Erythroblast (primary cell): ENCODE results near the gene YPEL3.

ENCODE experiments used
- DNase-seq, 2 experiments: peaks; one replicate each; lab custom pipeline; 2025; lab: John Stamatoyannopoulos, UW
- GATA1 ChIP-seq: IDR thresholded peaks from 2 replicates; pipeline ENCODE4 v1.6.1; 2011; ENCODE audit warnings: low read depth, mild to moderate bottlenecking, control low read depth, low read length, moderate library complexity
- POLR2A ChIP-seq: IDR thresholded peaks from 2 replicates; pipeline ENCODE4 v1.6.1; 2011; ENCODE audit warnings: mild to moderate bottlenecking, low read length

Gene YPEL3

GRCh38 chr16:30078744-30079143 is 17.3 kb downstream of the YPEL3 start:
- no peak for DNase-seq
- TF ChIP-seq GATA1 (no peak), POLR2A (no peak)

GRCh38 chr16:30077656-30078055 is 18.4 kb downstream of the YPEL3 start:
- TF ChIP-seq POLR2A (no peak), GATA1 (no peak)
- DNase-seq: no peak

GRCh38 chr16:30076276-30076791 is 19.7 kb downstream of the YPEL3 start:
- TF ChIP-seq POLR2A (no peak), GATA1 (no peak)
- peak in 1 of 2 experiments; percentile 73 for DNase-seq

- peak; percentile 94 to 95 for DNase-seq
- TF ChIP-seq POLR2A (peak; percentile 88), GATA1 (no peak)
Measured at GRCh38 chr16:30075503-30076275, 20.3 kb downstream of the YPEL3 start, which contains the start of gene PPP4C. PPP4C (plus strand) TSS chr16:30075994; CDS start chr16:30076378, 384 bp downstream.

- no peak for DNase-seq
- no peak for TF ChIP-seq GATA1
- no peak for TF ChIP-seq POLR2A
Measured at GRCh38 chr16:30070490-30070889, 25.5 kb downstream of the YPEL3 start.

GRCh38 chr16:30069611-30070462 is 26.2 kb downstream of the YPEL3 start:
- TF ChIP-seq POLR2A: no peak
- no peak for TF ChIP-seq GATA1
- no peak for DNase-seq

GRCh38 chr16:30068750-30069610 is 27.0 kb downstream of the YPEL3 start:
- peak in 1 of 2 experiments; percentile 65 for DNase-seq
- TF ChIP-seq POLR2A (no peak), GATA1 (no peak)

GRCh38 chr16:30068333-30068732 is 27.7 kb downstream of the YPEL3 start:
- DNase-seq: no peak
- TF ChIP-seq POLR2A (no peak), GATA1 (no peak)

GRCh38 chr16:30067584-30067916 is 28.5 kb downstream of the YPEL3 start:
- no peak for TF ChIP-seq POLR2A
- TF ChIP-seq GATA1: no peak
- no peak for DNase-seq

GRCh38 chr16:30066761-30067583 is 29.0 kb downstream of the YPEL3 start:
- DNase-seq: no peak
- TF ChIP-seq GATA1 (no peak), POLR2A (no peak)

GRCh38 chr16:30065943-30066760 is 29.9 kb downstream of the YPEL3 start:
- no peak for TF ChIP-seq GATA1
- TF ChIP-seq POLR2A: peak; percentile 36
- peak; percentile 78 to 84 for DNase-seq
